ENCODE data around the gene IL10RB. TPM values are rescaled to one million over a fixed set of nuclear protein-coding genes. Genes with fewer than 3 reads are reported as not detected.
A peak's percentile ranks its signal among the peaks of the same experiment; 100 is the strongest.
"Not testable (repeated sequence)": the region's sequence is repeated elsewhere in the genome, so short reads cannot be mapped to it uniquely, and the experiment has no call there.

Gene IL10RB
- total RNA-seq, 2 experiments from 2014 or later = 25.3 to 25.9 TPM

- Mint-ChIP-seq H3K27me3 (no peaks in the 10 kb centered on the region), H3K4me1 (peaks cover 60% of the 10 kb centered on the region), H3K27ac (peak overlapping the region; percentile 99), H3K9me3 (peaks cover 6% of the 10 kb centered on the region), H3K36me3 (peaks cover 81% of the 10 kb centered on the region), H3K4me3 (no peak overlapping the region)
- DNase-seq = no peak
Observed at GRCh38 chr21:33249331-33250002, 16.7 kb upstream of the IL10RB start.

DNA sequence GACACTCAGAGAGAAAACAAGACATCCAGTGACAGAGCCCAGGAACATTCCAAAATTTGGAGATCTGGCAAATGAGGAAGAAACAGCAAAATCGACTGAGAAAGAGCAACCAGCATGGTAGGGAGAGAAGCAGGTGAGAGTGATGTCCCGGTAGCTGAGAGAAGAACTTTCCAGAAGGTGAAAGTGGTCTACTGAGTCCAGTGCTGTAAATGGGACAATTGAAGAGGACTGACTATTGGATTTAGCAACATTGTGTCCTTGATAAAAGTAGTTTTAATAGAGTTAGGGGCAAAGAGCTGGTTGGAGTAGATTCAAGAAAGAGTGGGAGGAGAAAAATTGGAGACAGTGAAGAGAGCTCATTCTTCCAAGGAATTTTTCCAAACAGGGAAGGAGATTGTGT lies 15.0 kb upstream of the IL10RB start:
- H3K27ac Mint-ChIP-seq = peak overlapping the region; percentile 32
- no peaks in the 10 kb centered on the region for H3K27me3 Mint-ChIP-seq
- DNase-seq = no peak
- H3K36me3 Mint-ChIP-seq = peaks cover 79% of the 10 kb centered on the region
- no peak overlapping the region for H3K4me3 Mint-ChIP-seq
- peaks cover 61% of the 10 kb centered on the region for H3K4me1 Mint-ChIP-seq
- peaks cover 3% of the 10 kb centered on the region for H3K9me3 Mint-ChIP-seq

DNA sequence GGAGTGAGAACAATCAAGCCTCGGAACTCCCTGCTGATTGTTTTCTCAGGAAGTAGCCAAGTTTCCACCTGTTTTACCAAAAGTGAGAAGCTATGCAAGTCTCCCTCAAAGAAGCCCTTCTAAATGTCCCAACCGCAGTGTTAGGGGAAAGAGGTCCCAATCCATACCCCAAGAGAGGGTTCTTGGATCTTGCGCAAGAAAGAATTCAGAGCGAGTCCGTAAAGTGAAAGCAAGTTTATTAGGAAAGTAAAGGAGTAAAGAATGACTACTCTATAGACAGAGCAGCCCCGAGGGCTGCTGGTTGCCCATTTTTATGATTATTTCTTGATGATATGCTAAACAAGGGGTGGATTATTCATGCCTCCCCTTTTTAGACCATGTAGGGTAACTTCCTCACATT lies 12.8 kb upstream of the IL10RB start:
- H3K36me3 Mint-ChIP-seq = peaks cover 78% of the 10 kb centered on the region
- not testable (repeated sequence) for H3K4me3 Mint-ChIP-seq, H3K9me3 Mint-ChIP-seq, H3K27ac Mint-ChIP-seq, DNase-seq, H3K27me3 Mint-ChIP-seq
- peaks cover 52% of the 10 kb centered on the region for H3K4me1 Mint-ChIP-seq

DNA sequence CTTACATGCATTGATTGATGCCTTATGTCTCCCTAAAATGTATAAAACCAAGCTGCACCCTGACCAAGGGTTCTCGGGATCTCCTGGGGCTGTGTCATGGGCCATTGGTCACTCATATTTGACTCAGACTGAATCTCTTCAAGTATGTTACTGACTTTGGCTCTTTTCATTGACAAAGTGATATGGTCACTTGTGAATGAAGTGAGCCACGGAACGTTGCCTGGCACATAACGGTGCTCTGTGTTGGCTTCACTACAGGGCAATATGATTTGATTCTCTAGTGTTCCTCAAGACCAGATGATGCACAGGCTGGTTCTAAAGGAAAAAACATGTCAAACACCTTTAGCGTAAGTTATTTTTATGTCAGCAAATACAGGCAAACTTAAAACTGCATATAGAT lies 11.4 kb upstream of the IL10RB start:
- H3K4me3 Mint-ChIP-seq = no peak overlapping the region
- H3K27ac Mint-ChIP-seq = peak overlapping the region; percentile 91
- no peaks in the 10 kb centered on the region for H3K27me3 Mint-ChIP-seq
- no peak for DNase-seq
- H3K9me3 Mint-ChIP-seq = peaks cover 11% of the 10 kb centered on the region
- H3K36me3 Mint-ChIP-seq = peaks cover 79% of the 10 kb centered on the region
- peaks cover 52% of the 10 kb centered on the region for H3K4me1 Mint-ChIP-seq

DNA sequence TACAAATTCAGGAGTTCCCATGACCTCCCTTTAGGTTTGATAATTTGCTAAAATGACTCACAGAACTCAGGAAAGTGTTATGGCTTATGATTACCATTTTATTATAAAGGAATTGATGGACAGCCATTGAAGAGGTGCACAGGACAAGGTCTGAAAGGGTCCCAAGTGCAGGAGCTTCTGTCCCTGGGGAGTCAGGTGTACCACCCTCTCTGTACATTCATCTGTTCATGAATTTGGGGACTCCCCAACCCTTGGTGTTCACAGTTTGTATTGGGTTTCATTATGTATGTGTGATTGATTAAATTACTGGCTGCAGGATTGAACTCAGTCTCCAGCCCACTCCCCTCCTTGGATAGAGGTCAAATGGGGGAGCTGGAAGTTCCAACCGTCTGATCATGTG lies 10.8 kb upstream of the IL10RB start:
- DNase-seq = no peak
- Mint-ChIP-seq H3K9me3 (peaks cover 11% of the 10 kb centered on the region), H3K27me3 (no peaks in the 10 kb centered on the region), H3K36me3 (peaks cover 75% of the 10 kb centered on the region), H3K4me3 (no peak overlapping the region), H3K4me1 (peaks cover 57% of the 10 kb centered on the region), H3K27ac (peak overlapping the region; percentile 91)

- H3K9me3 Mint-ChIP-seq = peaks cover 11% of the 10 kb centered on the region
- DNase-seq = no peak
Observed at GRCh38 chr21:33256019-33256418, 10.1 kb upstream of the IL10RB start.

DNA sequence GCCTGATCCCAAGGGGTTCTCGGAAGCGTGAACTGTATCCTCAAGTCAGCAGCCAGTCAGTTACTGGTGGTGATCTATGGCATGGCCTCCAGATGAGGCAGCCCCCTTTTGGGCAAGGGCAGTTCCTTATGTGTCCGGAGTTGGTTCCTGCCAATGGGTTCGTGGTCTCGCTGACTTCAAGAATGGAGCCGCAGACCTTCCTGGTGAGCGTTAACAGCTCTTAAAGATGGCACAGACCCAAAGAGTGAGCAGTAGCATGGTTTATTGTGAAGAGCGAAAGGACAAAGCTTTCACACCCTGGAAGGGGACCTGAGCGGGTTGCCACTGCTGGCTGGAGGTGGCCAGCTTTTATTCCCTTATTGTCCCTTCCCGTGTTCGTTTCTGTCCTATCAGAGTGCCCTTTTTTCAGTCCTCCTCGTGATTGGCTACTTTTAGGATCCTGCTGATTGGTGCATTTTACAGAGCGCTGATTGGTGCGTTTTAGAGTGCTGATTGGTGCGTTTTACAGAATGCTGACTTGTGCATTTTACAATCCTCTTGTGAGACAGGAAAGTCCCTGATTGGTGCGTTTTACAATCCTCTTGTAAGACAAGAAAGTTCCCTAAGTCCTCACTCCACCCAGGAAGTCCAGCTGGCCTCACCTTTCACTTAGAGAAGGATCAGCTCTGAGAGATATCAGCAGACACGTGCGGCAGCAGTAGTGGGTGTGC lies 8.9 kb upstream of the IL10RB start:
- H3K9me3 Mint-ChIP-seq = peaks cover 11% of the 10 kb centered on the region
- H3K36me3 Mint-ChIP-seq = peaks cover 66% of the 10 kb centered on the region
- no peak for DNase-seq
- peak overlapping the region; percentile 91 for H3K27ac Mint-ChIP-seq
- peaks cover 62% of the 10 kb centered on the region for H3K4me1 Mint-ChIP-seq
- no peak overlapping the region for H3K4me3 Mint-ChIP-seq
- no peaks in the 10 kb centered on the region for H3K27me3 Mint-ChIP-seq

More at GRCh38 chr21:33256019-33256418, 10.1 kb upstream of the IL10RB start:
- Mint-ChIP-seq H3K27me3 (no peaks in the 10 kb centered on the region), H3K36me3 (peaks cover 69% of the 10 kb centered on the region), H3K27ac (peak overlapping the region; percentile 91), H3K4me1 (peaks cover 59% of the 10 kb centered on the region), H3K4me3 (peak overlapping the region; percentile 24)

DNA sequence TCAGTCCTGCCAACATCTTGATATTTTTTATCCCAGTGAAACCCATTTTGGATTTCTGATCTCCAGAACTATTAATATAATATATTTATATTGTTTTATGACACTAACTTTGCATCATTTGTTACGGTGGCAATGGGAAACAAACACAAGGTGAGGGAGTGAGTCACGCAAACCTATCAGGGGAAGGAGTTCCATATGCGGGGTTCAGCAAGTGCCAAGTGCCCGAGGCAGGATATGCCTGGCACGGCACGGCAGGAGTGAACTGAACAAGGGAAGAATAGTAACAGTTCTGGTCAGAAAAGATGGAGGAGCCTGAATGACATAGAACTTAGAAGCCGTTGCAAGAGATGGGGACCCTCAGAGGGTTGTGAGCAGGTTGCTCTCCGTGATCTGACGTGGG lies 7.7 kb upstream of the IL10RB start:
- Mint-ChIP-seq H3K36me3 (peaks cover 62% of the 10 kb centered on the region), H3K4me1 (peaks cover 62% of the 10 kb centered on the region), H3K4me3 (no peak overlapping the region), H3K9me3 (peaks cover 11% of the 10 kb centered on the region), H3K27ac (peak overlapping the region; percentile 81), H3K27me3 (no peaks in the 10 kb centered on the region)
- DNase-seq = no peak

DNA sequence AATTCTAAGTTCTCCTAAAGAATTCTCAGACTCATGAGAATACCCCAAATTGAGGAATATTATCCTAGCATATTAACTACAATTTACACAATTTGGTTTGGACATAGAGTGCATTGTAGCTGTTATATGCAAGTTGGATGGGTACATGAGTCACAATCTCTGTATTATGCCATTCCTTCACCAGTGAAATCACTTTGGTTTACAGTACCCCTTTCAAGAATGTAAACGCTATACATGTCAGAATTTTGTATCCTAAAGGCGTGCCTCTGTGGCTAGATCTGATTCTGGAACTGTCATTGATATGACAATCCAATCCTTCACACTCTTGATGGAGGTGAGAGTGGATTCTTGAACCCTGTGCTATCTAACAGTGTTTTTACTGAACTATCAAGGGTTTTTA lies 6.7 kb upstream of the IL10RB start:
- H3K4me1 Mint-ChIP-seq = peaks cover 65% of the 10 kb centered on the region
- H3K36me3 Mint-ChIP-seq = peaks cover 63% of the 10 kb centered on the region
- DNase-seq = no peak
- no peak overlapping the region for H3K4me3 Mint-ChIP-seq
- H3K27me3 Mint-ChIP-seq = no peaks in the 10 kb centered on the region
- H3K27ac Mint-ChIP-seq = peak overlapping the region; percentile 71
- H3K9me3 Mint-ChIP-seq = peaks cover 11% of the 10 kb centered on the region

- Mint-ChIP-seq H3K27ac (peak overlapping the region; percentile 71), H3K4me3 (peak overlapping the region; percentile 4)
Observed at GRCh38 chr21:33259995-33260394, 6.2 kb upstream of the IL10RB start.

GRCh38 chr21:33261635-33262034 lies 4.5 kb upstream of the IL10RB start:
- peaks cover 10% of the 10 kb centered on the region for H3K9me3 Mint-ChIP-seq
- H3K4me1 Mint-ChIP-seq = peaks cover 53% of the 10 kb centered on the region
- peaks cover 50% of the 10 kb centered on the region for H3K36me3 Mint-ChIP-seq
- no peak overlapping the region for H3K27ac Mint-ChIP-seq
- no peak for DNase-seq
- no peak overlapping the region for H3K4me3 Mint-ChIP-seq
- no peaks in the 10 kb centered on the region for H3K27me3 Mint-ChIP-seq

More at GRCh38 chr21:33259995-33260394, 6.2 kb upstream of the IL10RB start:
- peaks cover 58% of the 10 kb centered on the region for H3K36me3 Mint-ChIP-seq
- H3K27me3 Mint-ChIP-seq = no peaks in the 10 kb centered on the region
- peaks cover 60% of the 10 kb centered on the region for H3K4me1 Mint-ChIP-seq
- DNase-seq = no peak
- peaks cover 11% of the 10 kb centered on the region for H3K9me3 Mint-ChIP-seq

GRCh38 chr21:33262921-33263320 lies 3.2 kb upstream of the IL10RB start:
- no peaks in the 10 kb centered on the region for H3K27me3 Mint-ChIP-seq
- no peak overlapping the region for H3K4me3 Mint-ChIP-seq
- peaks cover 44% of the 10 kb centered on the region for H3K36me3 Mint-ChIP-seq
- H3K27ac Mint-ChIP-seq = no peak overlapping the region
- no peak for DNase-seq
- peaks cover 3% of the 10 kb centered on the region for H3K9me3 Mint-ChIP-seq
- H3K4me1 Mint-ChIP-seq = peaks cover 55% of the 10 kb centered on the region

GRCh38 chr21:33264561-33264960 lies 1.6 kb upstream of the IL10RB start:
- H3K4me1 Mint-ChIP-seq = peaks cover 58% of the 10 kb centered on the region
- no peaks in the 10 kb centered on the region for H3K27me3 Mint-ChIP-seq
- peaks cover 43% of the 10 kb centered on the region for H3K36me3 Mint-ChIP-seq
- DNase-seq = no peak
- no peak overlapping the region for H3K4me3 Mint-ChIP-seq
- H3K27ac Mint-ChIP-seq = no peak overlapping the region
- no peaks in the 10 kb centered on the region for H3K9me3 Mint-ChIP-seq

- H3K36me3 Mint-ChIP-seq = peaks cover 47% of the 10 kb centered on the region
- no peaks in the 10 kb centered on the region for H3K9me3 Mint-ChIP-seq
- no peaks in the 10 kb centered on the region for H3K27me3 Mint-ChIP-seq
- DNase-seq = no peak
- H3K27ac Mint-ChIP-seq = peak overlapping the region; percentile 89
- peak overlapping the region; percentile 99 for H3K4me3 Mint-ChIP-seq
- H3K4me1 Mint-ChIP-seq = peaks cover 52% of the 10 kb centered on the region
Observed at GRCh38 chr21:33265664-33266049, 510 bp upstream of the IL10RB start.

DNA sequence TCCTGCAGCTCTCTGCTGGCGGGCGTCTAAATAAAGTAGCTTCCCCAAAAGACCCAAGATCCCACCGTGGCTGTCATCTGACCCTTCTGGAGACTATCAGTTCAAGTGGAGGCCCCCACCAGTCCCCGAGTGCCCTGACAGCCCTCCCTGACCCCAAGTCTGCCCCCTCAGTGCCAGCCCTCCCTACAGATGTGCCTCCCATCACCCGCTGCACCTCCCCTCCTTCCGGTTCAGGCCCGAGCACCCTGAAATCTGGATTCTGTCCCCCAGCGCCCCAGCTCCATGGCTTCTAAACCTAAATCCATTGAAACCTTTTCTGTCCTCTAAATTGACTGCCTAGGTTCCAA lies 595 bp downstream of the IL10RB start:
- H3K4me3 Mint-ChIP-seq = peak overlapping the region; percentile 99
- peak overlapping the region; percentile 95 for H3K27ac Mint-ChIP-seq
- peaks cover 49% of the 10 kb centered on the region for H3K36me3 Mint-ChIP-seq
- H3K4me1 Mint-ChIP-seq = peaks cover 51% of the 10 kb centered on the region
- peak; percentile 49 for DNase-seq
- no peaks in the 10 kb centered on the region for H3K9me3 Mint-ChIP-seq
- no peaks in the 10 kb centered on the region for H3K27me3 Mint-ChIP-seq

- Mint-ChIP-seq H3K4me3 (peak overlapping the region; percentile 99), H3K27ac (peak overlapping the region; percentile 95), H3K9me3 (no peaks in the 10 kb centered on the region), H3K27me3 (no peaks in the 10 kb centered on the region), H3K36me3 (peaks cover 52% of the 10 kb centered on the region), H3K4me1 (peaks cover 53% of the 10 kb centered on the region)
- DNase-seq = no peak
Observed at GRCh38 chr21:33267250-33267649, 1.1 kb downstream of the IL10RB start.

Measured in activated naive CD8-positive, alpha-beta T cell treated with anti-CD3 and anti-CD28 coated beads for 36 hours (primary cell).